NT2/D1 (cell line): Measurements from ENCODE around the gene TDG.
"Not testable (repeated sequence)": the region's sequence is repeated elsewhere in the genome, so short reads cannot be mapped to it uniquely, and the experiment has no call there.

Source experiments
- YY1 ChIP-seq: IDR thresholded peaks from 2 replicates; pipeline ENCODE4 v1.6.1; 2011; ENCODE audit not compliant: insufficient read length, insufficient read depth
- ZNF274 ChIP-seq: IDR thresholded peaks from 2 replicates; pipeline ENCODE4 v1.6.1; 2011; ENCODE audit warnings: mild to moderate bottlenecking, low read depth, low read length

DNA sequence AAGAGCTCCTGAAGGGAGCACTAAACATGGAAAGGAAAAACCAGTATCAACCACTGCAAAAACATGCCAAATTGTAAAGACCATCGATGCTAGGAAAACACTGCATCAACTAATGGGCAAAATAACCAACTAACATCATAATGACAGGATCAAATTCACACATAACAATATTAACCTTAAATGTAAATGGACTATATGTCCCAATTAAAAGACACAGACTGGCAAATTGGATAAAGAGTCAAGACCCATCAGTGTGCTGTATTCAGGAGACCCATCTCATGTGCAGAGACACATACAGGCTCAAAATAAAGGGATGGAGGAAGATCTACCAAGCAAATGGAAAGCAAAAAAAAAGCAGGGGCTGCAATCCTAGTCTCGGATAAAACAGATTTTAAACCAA lies 70.5 kb downstream of the TDG start:
- not testable (repeated sequence) for TF ChIP-seq ZNF274, YY1
